A673 (cell line): Measurements from ENCODE around the gene TOPBP1. TPM values are rescaled to one million over a fixed set of nuclear protein-coding genes. Genes with fewer than 3 reads are reported as not detected.
"Not testable (repeated sequence)": the region's sequence is repeated elsewhere in the genome, so short reads cannot be mapped to it uniquely, and the experiment has no call there.

ENCODE experiments used
- BruUV-seq: library from RNA; stranded (reverse); fragments of 400-500 nt; replicated peaks from 2 replicates; lab custom pipeline; 2021; lab: Mats Ljungman, UMichigan
- CTCF ChIA-PET: fragments of 300-600 bp; sonication (Branson Sonifier 250); formaldehyde crosslinking; loops from one replicate; lab custom pipeline; 2022; ENCODE audit warnings: antibody characterized with exemption; lab: Charles Lee
- POLR2A ChIA-PET: fragments of 300-600 bp; sonication (Branson Sonifier 250); formaldehyde crosslinking; loops from one replicate; lab custom pipeline; 2022; ENCODE audit warnings: antibody characterized with exemption; ENCODE audit not compliant: low non-redundant PET; lab: Charles Lee
- DNase-seq: peaks from one replicate; pipeline ENCODE4 v3.0.0-alpha.2; 2015; ENCODE audit warnings: low spot score
- H3K27ac ChIP-seq: fragments of 200-600 bp; sonication (generic); 2 replicates; pipeline ENCODE4 v1.5.1; 2016; ENCODE audit warnings: mixed run types, low read depth, mild to moderate bottlenecking, mixed read lengths, antibody characterized with exemption, low read length; ENCODE audit not compliant: poor library complexity, severe bottlenecking
- H3K27me3 ChIP-seq: fragments of 200-600 bp; sonication (generic); replicated peaks from 2 replicates; pipeline ENCODE4 v1.6.1; 2017; ENCODE audit warnings: mixed run types, low read depth, mild to moderate bottlenecking, mixed read lengths, antibody characterized with exemption, low read length; ENCODE audit not compliant: insufficient read depth, poor library complexity
- H3K36me3 ChIP-seq: fragments of 200-600 bp; sonication (generic); 2 replicates; pipeline ENCODE4 v1.6.1; 2016; ENCODE audit warnings: mixed run types, mild to moderate bottlenecking, mixed read lengths, antibody characterized with exemption, low read length; ENCODE audit not compliant: insufficient read depth, poor library complexity, severe bottlenecking
- H3K4me1 ChIP-seq: fragments of 200-600 bp; sonication (generic); 2 replicates; pipeline ENCODE4 v1.6.1; 2017; ENCODE audit warnings: mixed run types, mild to moderate bottlenecking, mixed read lengths, antibody characterized with exemption, low read length; ENCODE audit not compliant: insufficient read depth, poor library complexity, severe bottlenecking
- H3K4me3 ChIP-seq: fragments of 200-600 bp; sonication (generic); 2 replicates; pipeline ENCODE4 v1.5.1; 2016; ENCODE audit warnings: low read depth, mixed run types, mild to moderate bottlenecking, mixed read lengths, low read length; ENCODE audit not compliant: poor library complexity, severe bottlenecking
- H3K9me3 ChIP-seq: fragments of 200-600 bp; sonication (generic); 2 replicates; pipeline ENCODE4 v1.6.1; 2016; ENCODE audit warnings: mixed run types, low read depth, mild to moderate bottlenecking, mixed read lengths, antibody characterized with exemption, low read length; ENCODE audit not compliant: poor library complexity, severe bottlenecking
- CTCF ChIP-seq: fragments of 300-800, 200-600 bp; sonication (generic); conservative IDR thresholded peaks from 2 replicates; pipeline ENCODE4 v1.5.1; 2017; ENCODE audit warnings: low read depth, mild to moderate bottlenecking, antibody characterized with exemption, low read length, moderate library complexity, mixed read lengths
- EZH2 ChIP-seq: fragments of 200-600 bp; sonication (generic); IDR thresholded peaks from 2 replicates; pipeline ENCODE4 v1.6.1; 2017; ENCODE audit warnings: borderline replicate concordance, low read depth, mild to moderate bottlenecking, mixed read lengths, antibody characterized with exemption, low read length; ENCODE audit not compliant: poor library complexity, severe bottlenecking
- intact Hi-C: fragments of 100-400 bp; cut with micrococcal nuclease; formaldehyde crosslinking; loops from one replicate; pipeline ENCODE4 v1.10.0; 2022; ENCODE audit not compliant: unreplicated experiment
- total RNA-seq: library from RNA; stranded (reverse); gene quantifications from 2 replicates; pipeline ENCODE4 v1.2.3, GENCODE V29; 2021

TOPBP1 gene
- total RNA-seq, 1 experiment from 2014 or later, result 59.8 TPM

GRCh38 chr3:133561679-133562078 is 100.1 kb downstream of the TOPBP1 start:
- TF ChIP-seq EZH2 (no peak), CTCF (no peak)
- no peaks in the 10 kb centered on the region for H3K36me3 ChIP-seq
- no peak for DNase-seq
- H3K4me3 ChIP-seq, result no peak overlapping the region
- intact Hi-C loops, result no loop called here
- POLR2A ChIA-PET, result no interaction called here
- no peaks in the 10 kb centered on the region for H3K27me3 ChIP-seq
- no TSS peak for BruUV-seq
- H3K4me1 ChIP-seq, result no peaks in the 10 kb centered on the region
- CTCF ChIA-PET, result no interaction called here
- H3K9me3 ChIP-seq, result no peaks in the 10 kb centered on the region
- no peak overlapping the region for H3K27ac ChIP-seq

DNA sequence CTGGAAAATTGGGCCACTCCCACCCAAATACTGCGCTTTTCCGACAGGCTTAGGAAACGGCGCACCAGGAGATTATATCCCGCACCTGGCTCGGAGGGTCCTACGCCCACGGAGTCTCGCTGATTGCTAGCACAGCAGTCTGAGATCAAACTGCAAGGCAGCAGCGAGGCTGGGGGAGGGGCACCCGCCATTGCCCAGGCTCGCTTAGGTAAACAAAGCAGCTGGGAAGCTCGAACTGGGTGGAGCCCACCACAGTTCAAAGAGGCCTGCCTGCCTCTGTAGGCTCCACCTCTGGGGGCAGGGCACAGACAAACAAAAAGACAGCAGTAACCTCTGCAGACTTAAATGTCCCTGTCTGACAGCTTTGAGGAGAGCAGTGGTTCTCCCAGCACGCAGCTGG is 110.2 kb downstream of the TOPBP1 start:
- H3K9me3 ChIP-seq, H3K27me3 ChIP-seq, DNase-seq, H3K4me1 ChIP-seq, H3K27ac ChIP-seq, BruUV-seq, H3K4me3 ChIP-seq, H3K36me3 ChIP-seq, POLR2A ChIA-PET, intact Hi-C loops: not testable (repeated sequence)
- CTCF ChIA-PET, result interaction anchor here (0.6 kb wide), 1 partner anchor 167 kb away, joined by 5 read pairs; no protein-coding TSS in a partner anchor

Other genes starting within 250 kb of the TOPBP1 start
- gene CDV3, start 88.3 kb downstream of the TOPBP1 start, total RNA-seq, result 146 and 161 TPM in 2 replicates
- 0.11 and 0.13 TPM in 2 replicates for gene TF, start 84.5 kb upstream of the TOPBP1 start, total RNA-seq
- gene SRPRB, start 143.9 kb upstream of the TOPBP1 start, total RNA-seq, result 52.1 and 64.2 TPM in 2 replicates
- gene RAB6B, start 233.9 kb upstream of the TOPBP1 start, total RNA-seq, result 0.86 and 0.87 TPM in 2 replicates